Muscle of back (tissue), 11 donors: ENCODE data around the gene KATNB1. TPM values are rescaled to one million over a fixed set of nuclear protein-coding genes. Genes with fewer than 3 reads are reported as not detected.
A peak's percentile ranks its signal among the peaks of the same experiment; 100 is the strongest.
"Not testable (repeated sequence)": the region's sequence is repeated elsewhere in the genome, so short reads cannot be mapped to it uniquely, and the experiment has no call there.

ENCODE experiments used
- DNase-seq, 3 donors: peaks; one replicate each; pipeline versions ENCODE4 v3.0.0 to v3.0.0-alpha.2; 2013
- polyA plus RNA-seq, 10 donors: library from polyadenylated mRNA; unstranded; fragments of 120-200 nt; gene quantifications; one replicate each; pipeline ENCODE4 v1.2.1, GENCODE V29; 2013; ENCODE audit not compliant: insufficient read length in 10 of 10

KATNB1 gene
- polyA plus RNA-seq, 10 donors: 22.5 to 46.2 (median 36.3) TPM

- DNase-seq: no peak
Observed at GRCh38 chr16:57791195-57791892, 55.8 kb downstream of the KATNB1 start.

GRCh38 chr16:57791893-57792461 is 56.4 kb downstream of the KATNB1 start:
- no peak for DNase-seq

GRCh38 chr16:57794849-57795430 is 59.4 kb downstream of the KATNB1 start:
- no peak for DNase-seq

GRCh38 chr16:57795431-57795878 is 59.9 kb downstream of the KATNB1 start:
- no peak for DNase-seq

- not testable (repeated sequence) for DNase-seq
Observed at GRCh38 chr16:57796014-57796413, 60.4 kb downstream of the KATNB1 start.

GRCh38 chr16:57797216-57797525 is 61.6 kb downstream of the KATNB1 start:
- DNase-seq: no peak

GRCh38 chr16:57797526-57798266 is 62.1 kb downstream of the KATNB1 start:
- DNase-seq: no peak

GRCh38 chr16:57798267-57798810 is 62.8 kb downstream of the KATNB1 start:
- no peak for DNase-seq

- no peak for DNase-seq
Observed at GRCh38 chr16:57798953-57799599, 63.5 kb downstream of the KATNB1 start.

GRCh38 chr16:57799600-57800199 is 64.1 kb downstream of the KATNB1 start:
- DNase-seq: no peak

- no peak for DNase-seq
Observed at GRCh38 chr16:57800200-57801097, 64.9 kb downstream of the KATNB1 start.

- no peak for DNase-seq
Observed at GRCh38 chr16:57801098-57801808, 65.7 kb downstream of the KATNB1 start.

GRCh38 chr16:57801809-57802340 is 66.3 kb downstream of the KATNB1 start:
- no peak for DNase-seq

GRCh38 chr16:57802341-57803133 is 67.0 kb downstream of the KATNB1 start, which contains the start of gene KIFC3:
TSS of gene KIFC3 (minus strand) at chr16:57802491. CDS start at chr16:57798243, 4,248 bp downstream.
- peak; percentile 68 to 86 (median 79) for DNase-seq

- no peak for DNase-seq
Observed at GRCh38 chr16:57803134-57803990, 67.8 kb downstream of the KATNB1 start.

- no peak for DNase-seq
Observed at GRCh38 chr16:57804111-57804837, 68.7 kb downstream of the KATNB1 start.

GRCh38 chr16:57805176-57805575 is 69.6 kb downstream of the KATNB1 start:
- no peak for DNase-seq
